ENCODE results near the gene MIEN1.

GRCh38 chr17:39724731-39725130, 5.6 kb downstream of the MIEN1 start:
- no peak for TF ChIP-seq POLR2AphosphoS5 (IDR thresholded peaks at IDR 0.05)
- no peak for TF ChIP-seq POLR2A (IDR thresholded peaks at IDR 0.05)
- TF ChIP-seq CTCF (IDR thresholded peaks at IDR 0.05) = no peak
- no peak for TF ChIP-seq EP300 (IDR thresholded peaks at IDR 0.05; ENCODE audit: low read depth)

Measured in transverse colon (tissue), 4 donors.